ENCODE measurements around the gene PRR7.

- TF ChIP-seq POLR2A (IDR thresholded peaks at IDR 0.05): no peak
- TF ChIP-seq CTCF (IDR thresholded peaks at IDR 0.05): no peak
These were observed 25.4 kb upstream of the PRR7 start for GRCh38 chr5:177421062-177421798.

Measured in thyroid gland (tissue), 4 donors.